Astrocyte of the cerebellum (primary cell): ENCODE data around the gene ABHD17A.

ENCODE experiments used
- DNase-seq: peaks from one replicate; pipeline ENCODE4 v3.0.0-alpha.2; 2011; ENCODE audit warnings: low read depth
- H3K4me3 ChIP-seq: 2 replicates; pipeline ENCODE4 v1.5.1; 2011; ENCODE audit warnings: mild to moderate bottlenecking, low read depth, low read length, moderate library complexity
- in situ Hi-C: cut with HindIII; loops from 2 replicates; pipeline ENCODE4 v1.10.0; 2017; ENCODE audit warnings: low sequenced_read_pairs
- TF ChIP-seq, protein P1 (sequence below): IDR thresholded peaks from 2 replicates; pipeline ENCODE4 v1.5.1; 2012; ENCODE audit warnings: low read length, low read depth, moderate library complexity, mild to moderate bottlenecking; ENCODE audit errors: missing control alignments

The ABHD17A gene

DNA sequence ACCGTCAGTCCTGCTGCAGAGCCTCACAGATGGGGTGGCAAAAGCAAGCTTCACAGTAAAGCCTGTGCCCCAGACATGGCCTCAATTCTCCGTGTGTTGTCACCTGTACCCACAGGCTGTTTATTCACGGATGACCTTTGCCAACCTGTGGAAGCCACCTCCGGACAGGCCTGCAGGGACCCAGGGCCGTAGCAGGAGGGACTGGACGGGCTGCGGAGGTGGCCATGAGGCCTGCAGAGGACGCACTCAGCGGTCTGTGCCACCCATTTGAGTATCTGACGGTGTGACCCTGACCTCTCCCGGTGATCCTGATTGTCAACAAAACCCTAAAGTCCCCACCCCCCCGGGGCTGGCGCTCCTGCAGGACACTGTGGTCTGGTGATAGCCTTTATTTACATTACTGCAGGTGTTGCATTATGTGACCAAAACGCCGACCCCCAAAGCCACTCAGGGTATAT lies 14.1 kb downstream of the ABHD17A start:
- in situ Hi-C loops: loop anchor here (10.0 kb wide), 1 partner anchor 124 kb away; no protein-coding TSS in a partner anchor
- DNase-seq: no peak
- TF ChIP-seq, protein P1, sequence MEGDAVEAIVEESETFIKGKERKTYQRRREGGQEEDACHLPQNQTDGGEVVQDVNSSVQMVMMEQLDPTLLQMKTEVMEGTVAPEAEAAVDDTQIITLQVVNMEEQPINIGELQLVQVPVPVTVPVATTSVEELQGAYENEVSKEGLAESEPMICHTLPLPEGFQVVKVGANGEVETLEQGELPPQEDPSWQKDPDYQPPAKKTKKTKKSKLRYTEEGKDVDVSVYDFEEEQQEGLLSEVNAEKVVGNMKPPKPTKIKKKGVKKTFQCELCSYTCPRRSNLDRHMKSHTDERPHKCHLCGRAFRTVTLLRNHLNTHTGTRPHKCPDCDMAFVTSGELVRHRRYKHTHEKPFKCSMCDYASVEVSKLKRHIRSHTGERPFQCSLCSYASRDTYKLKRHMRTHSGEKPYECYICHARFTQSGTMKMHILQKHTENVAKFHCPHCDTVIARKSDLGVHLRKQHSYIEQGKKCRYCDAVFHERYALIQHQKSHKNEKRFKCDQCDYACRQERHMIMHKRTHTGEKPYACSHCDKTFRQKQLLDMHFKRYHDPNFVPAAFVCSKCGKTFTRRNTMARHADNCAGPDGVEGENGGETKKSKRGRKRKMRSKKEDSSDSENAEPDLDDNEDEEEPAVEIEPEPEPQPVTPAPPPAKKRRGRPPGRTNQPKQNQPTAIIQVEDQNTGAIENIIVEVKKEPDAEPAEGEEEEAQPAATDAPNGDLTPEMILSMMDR: no peak
- no peak overlapping the region for H3K4me3 ChIP-seq

DNA sequence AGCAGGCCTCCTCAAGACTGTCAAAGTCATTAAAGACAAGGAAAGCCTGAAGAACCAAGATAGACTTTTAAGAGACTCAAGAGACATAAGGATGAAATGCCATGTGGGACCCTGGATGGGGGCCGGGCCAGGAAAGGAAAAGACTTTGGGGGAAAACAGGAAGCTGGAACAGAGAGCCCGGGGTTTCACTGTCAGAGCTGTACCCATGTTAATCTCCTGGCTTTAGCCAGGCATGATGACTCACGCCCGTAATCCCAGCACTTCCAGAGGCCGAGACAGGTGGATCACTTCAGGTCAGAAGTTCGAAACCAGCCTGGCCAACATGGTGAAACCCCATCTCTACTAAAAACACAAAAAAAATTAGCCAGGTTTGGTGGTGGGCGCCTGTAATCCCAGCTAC lies 16.3 kb downstream of the ABHD17A start:
- DNase-seq: no peak
- no peak overlapping the region for H3K4me3 ChIP-seq
- in situ Hi-C loops: no loop called here
- TF ChIP-seq, protein P1: no peak

DNA sequence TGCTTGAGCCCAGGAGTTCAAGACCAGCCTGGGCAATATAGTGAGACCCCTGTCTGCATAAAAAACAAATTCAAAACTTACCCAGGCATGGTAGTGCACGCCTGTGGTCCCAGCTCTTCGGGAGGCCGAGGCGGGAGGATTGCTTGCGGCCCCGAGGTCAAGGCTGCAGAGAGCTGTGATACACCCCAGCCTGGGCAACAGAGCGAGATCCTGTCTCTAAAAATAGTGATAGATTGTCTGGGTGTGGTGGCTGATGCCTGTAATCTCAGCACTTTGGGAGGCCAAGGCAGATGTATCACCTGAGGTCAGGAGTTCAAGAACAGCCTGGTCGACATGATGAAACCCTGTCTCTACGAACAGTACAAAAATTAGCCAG lies 18.0 kb downstream of the ABHD17A start:
- DNase-seq: no peak
- in situ Hi-C loops: no loop called here
- TF ChIP-seq, protein P1: no peak
- H3K4me3 ChIP-seq: no peak overlapping the region

DNA sequence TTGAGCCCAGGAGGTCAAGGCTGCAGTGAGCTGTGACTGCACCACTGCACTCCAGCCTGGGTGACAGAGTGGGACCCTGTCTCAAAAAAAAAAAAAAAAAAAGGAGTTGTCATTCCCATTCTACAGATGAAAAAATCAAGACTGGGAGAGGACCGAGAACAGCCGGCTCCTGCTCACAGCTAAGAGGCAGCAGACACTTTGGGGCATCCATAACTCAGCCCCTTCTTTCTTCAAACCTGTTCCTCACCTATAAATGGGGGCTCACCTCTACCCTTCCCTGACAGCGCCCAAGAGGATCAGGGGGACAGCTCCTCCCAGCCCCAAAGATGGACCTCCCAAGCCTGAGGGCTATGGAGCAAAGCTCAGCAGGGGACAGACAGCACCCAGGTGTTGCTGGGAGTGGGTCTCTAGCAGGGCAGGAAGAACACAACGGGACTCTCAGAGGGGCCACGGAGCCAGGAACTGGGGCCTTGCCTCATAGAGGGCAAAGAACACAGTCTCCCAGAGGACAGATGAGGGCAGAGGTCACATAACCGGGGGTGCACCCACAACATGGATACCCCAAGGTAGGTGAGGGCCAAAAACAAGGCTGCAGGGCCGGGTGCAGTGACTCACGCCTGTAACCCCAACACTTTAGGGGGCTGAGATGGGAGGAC lies 18.5 kb downstream of the ABHD17A start:
- in situ Hi-C loops: no loop called here
- no peak overlapping the region for H3K4me3 ChIP-seq
- DNase-seq: no peak
- TF ChIP-seq, protein P1: no peak

DNA sequence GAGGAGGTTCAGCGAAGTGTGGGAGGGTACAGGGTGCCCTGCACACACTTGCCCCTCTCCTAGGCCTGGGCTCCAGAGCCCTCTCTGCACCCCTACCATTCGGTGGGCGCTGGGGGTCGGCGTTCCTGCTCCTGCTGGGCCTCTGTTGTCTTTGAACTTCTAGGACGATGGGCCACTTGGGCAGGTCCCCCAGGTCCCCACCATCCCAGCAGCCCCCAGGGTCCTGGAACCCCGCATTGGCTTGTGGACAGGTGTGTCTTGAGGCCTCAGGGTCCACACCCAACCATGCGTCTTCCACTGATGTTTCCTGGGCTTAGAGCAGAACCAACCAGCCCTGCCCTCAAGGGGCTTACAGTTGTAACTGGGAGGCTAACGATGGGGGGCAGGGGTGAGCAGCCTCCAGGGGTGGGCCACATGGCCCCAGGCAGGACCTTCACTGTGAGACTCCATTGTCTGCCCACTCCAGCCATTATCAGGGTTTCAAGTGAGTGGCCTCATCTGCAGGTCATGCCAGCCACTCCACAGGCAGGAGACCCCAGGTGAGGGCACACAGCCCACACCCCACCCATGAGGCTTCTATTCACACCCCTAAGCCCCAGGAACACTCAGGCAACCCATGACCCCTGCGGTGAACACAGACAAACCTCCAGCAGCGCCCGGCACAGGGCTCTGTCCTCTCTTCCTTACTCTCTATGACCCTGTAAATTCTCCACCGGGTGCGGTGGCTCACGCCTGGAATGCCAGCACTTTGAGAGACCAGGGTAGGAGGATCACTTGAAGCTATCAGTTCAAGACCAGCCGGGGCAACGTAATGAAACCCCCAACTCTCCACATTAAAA lies 19.9 kb downstream of the ABHD17A start:
- TF ChIP-seq, protein P1: no peak
- H3K4me3 ChIP-seq: peak overlapping the region; percentile 71
- DNase-seq: no peak
- in situ Hi-C loops: no loop called here

DNA sequence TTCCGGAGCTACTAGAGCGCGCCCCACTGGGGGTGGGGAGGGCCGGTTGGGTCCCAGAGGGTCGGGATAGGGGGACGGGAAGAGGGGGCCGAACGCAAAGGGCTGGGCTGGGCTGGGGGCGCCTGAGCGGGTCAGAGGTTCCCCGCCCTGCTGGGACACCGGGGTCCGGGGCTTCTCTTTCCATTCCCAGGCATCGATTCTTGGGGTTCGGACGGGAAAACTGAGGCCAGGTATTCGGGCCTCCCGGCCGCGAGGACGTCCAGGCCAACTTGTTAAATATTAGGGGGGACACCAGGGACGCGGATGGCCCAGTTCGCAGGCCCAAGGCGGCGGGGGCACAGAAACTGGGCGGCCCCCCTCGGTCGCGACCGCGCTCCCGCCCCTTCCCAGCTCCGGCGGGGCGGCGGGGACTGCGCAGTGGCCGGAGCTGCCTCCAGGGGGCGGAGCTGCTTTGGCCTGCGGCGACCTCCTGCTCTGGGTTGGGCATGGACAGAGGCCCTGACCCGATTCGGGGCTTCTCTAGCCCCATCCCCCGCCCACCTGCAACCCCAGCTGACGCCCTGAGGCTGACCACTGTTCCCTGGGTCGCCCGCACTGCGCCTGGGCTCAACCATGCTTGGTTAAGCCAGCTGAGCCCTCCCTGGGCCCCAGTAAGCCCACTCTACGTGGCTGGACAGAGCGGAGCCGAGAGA lies 20.7 kb downstream of the ABHD17A start:
- in situ Hi-C loops: no loop called here
- no peak for DNase-seq
- peak overlapping the region; percentile 71 for H3K4me3 ChIP-seq

More for the DNA sequence above, 20.7 kb downstream of the ABHD17A start:
- TF ChIP-seq, protein P1: peak; percentile 63
